ENCODE data around the gene AAK1. TPM values are rescaled to one million over a fixed set of nuclear protein-coding genes. Genes with fewer than 3 reads are reported as not detected.

AAK1 gene
- total RNA-seq, 1 experiment from 2014 or later, result 30.6 TPM

DNA sequence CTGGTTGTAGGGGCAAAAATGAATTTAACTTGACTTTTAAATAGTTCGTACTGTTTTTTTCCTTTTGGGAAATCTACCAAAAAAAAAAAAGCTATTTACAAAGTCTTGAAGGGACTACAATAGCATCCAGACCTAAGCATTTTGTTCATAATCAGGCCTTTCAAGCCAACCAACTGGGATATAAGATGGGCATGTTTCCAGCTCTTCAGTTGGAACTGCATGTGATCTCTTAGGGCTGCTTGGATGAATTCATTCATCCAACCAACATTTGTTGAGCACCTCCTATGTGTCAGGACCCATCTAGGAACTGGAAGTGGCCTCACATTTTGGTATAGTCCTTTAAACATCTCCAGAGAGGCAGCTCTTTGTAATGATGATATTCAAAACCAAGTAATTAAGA, 98.6 kb downstream of the AAK1 start:
- Histone ChIP-seq H3K4me2 (ENCODE audit: insufficient read depth, insufficient read length, low read length) (no peak overlapping the region), H2BK12ac (ENCODE audit: insufficient read length, low read depth, low read length) (no peak overlapping the region), H3K79me2 (ENCODE audit: insufficient read depth, low read length) (no peaks in the 10 kb centered on the region), H3K4me1 (ENCODE audit: insufficient read depth, low read length) (no peaks in the 10 kb centered on the region), H3T11ph (ENCODE audit: low read length) (no peak overlapping the region), H3K18ac (ENCODE audit: insufficient read length, low read depth, low read length) (no peak overlapping the region), H4K8ac (replicated peaks; ENCODE audit: insufficient read length, low read depth, low read length) (no peak overlapping the region), H3K14ac (ENCODE audit: insufficient read depth, low read length) (no peak overlapping the region), H2BK15ac (ENCODE audit: low read depth, low read length) (no peak overlapping the region), H2AK5ac (ENCODE audit: insufficient read length, low read length) (no peak overlapping the region), H3K27me3 (ENCODE audit: insufficient read depth, low read length) (no peaks in the 10 kb centered on the region), H3K23me2 (ENCODE audit: insufficient read length, low read depth, low read length, poor library complexity, severe bottlenecking) (no peaks in the 10 kb centered on the region), H3K27ac (ENCODE audit: insufficient read length, low read depth, low read length) (no peak overlapping the region), H2AFZ (ENCODE audit: low read length) (no peak overlapping the region), H3K56ac (ENCODE audit: insufficient read length, low read depth, low read length) (no peak overlapping the region), H3K9me3 (ENCODE audit: control insufficient read depth, low read depth, low read length) (no peaks in the 10 kb centered on the region), H3K23ac (ENCODE audit: insufficient read length, low read depth, low read length) (no peak overlapping the region), H3K9ac (ENCODE audit: extremely low read depth, insufficient read length, low read length) (no peak overlapping the region), H3K4ac (ENCODE audit: low read depth, low read length) (no peak overlapping the region), H3K79me1 (ENCODE audit: insufficient read depth, low read depth, low read length, poor library complexity, severe bottlenecking) (no peaks in the 10 kb centered on the region), H4K20me1 (ENCODE audit: control insufficient read depth, insufficient read depth, insufficient read length) (no peaks in the 10 kb centered on the region), H4K91ac (ENCODE audit: insufficient read length, low read depth, low read length) (no peak overlapping the region), H2BK20ac (ENCODE audit: low read depth, low read length, poor library complexity, severe bottlenecking) (no peak overlapping the region), H2BK120ac (ENCODE audit: low read depth, low read length, poor library complexity, severe bottlenecking) (no peak overlapping the region), H2BK5ac (ENCODE audit: insufficient read length, low read length) (no peak overlapping the region), H4K5ac (ENCODE audit: insufficient read length, low read depth, low read length) (no peak overlapping the region)
- H3K9me3 Mint-ChIP-seq, result peaks cover 8 to 9% of the 10 kb centered on the region in 2 experiments; a peak in 3 of 5 replicates
- H3K27me3 Mint-ChIP-seq (ENCODE audit: low read depth), result no peaks in the 10 kb centered on the region; the same call in 1 of the 2 replicates
- no peak for DNase-seq
- H3K36me3 Mint-ChIP-seq (ENCODE audit: insufficient read depth in 1 of 3, low read depth in 3 of 3), result peaks cover 12 to 22% (median 17%) of the 10 kb centered on the region in 3 experiments
- TF ChIP-seq, protein P1, sequence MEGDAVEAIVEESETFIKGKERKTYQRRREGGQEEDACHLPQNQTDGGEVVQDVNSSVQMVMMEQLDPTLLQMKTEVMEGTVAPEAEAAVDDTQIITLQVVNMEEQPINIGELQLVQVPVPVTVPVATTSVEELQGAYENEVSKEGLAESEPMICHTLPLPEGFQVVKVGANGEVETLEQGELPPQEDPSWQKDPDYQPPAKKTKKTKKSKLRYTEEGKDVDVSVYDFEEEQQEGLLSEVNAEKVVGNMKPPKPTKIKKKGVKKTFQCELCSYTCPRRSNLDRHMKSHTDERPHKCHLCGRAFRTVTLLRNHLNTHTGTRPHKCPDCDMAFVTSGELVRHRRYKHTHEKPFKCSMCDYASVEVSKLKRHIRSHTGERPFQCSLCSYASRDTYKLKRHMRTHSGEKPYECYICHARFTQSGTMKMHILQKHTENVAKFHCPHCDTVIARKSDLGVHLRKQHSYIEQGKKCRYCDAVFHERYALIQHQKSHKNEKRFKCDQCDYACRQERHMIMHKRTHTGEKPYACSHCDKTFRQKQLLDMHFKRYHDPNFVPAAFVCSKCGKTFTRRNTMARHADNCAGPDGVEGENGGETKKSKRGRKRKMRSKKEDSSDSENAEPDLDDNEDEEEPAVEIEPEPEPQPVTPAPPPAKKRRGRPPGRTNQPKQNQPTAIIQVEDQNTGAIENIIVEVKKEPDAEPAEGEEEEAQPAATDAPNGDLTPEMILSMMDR (conservative IDR thresholded peaks at IDR 0.05), result no peak
- no CpG with 5 or more reads among the region's 1 CpG for WGBS (ENCODE audit: extremely low coverage, insufficient read length, low lambda C conversion rate)
- H3K4me3 Mint-ChIP-seq, result no peak overlapping the region
- no peak overlapping the region for H3K27ac Mint-ChIP-seq
- H3K4me1 Mint-ChIP-seq, result no peaks in the 10 kb centered on the region
